Trophoblast cell (in vitro differentiated cells and primary cell): ENCODE measurements around the gene TTC39A.

Source experiments
- DNase-seq, 2 donors: peaks; one replicate each; pipeline ENCODE4 v3.0.0-alpha.2; 2016
- H2AFZ ChIP-seq: 2 replicates; pipeline ENCODE4 v1.6.1; 2013; ENCODE audit warnings: low read length, moderate library complexity, mild to moderate bottlenecking; ENCODE audit not compliant: insufficient read depth, poor library complexity
- H2AK5ac ChIP-seq: 2 replicates; pipeline ENCODE4 v1.6.1; 2013; ENCODE audit warnings: mild to moderate bottlenecking, low read length
- H2BK120ac ChIP-seq: 2 replicates; pipeline ENCODE4 v1.6.1; 2013; ENCODE audit warnings: low read length, mild to moderate bottlenecking, moderate library complexity; ENCODE audit not compliant: insufficient read depth, poor library complexity
- H2BK12ac ChIP-seq: 2 replicates; pipeline ENCODE4 v1.6.1; 2013; ENCODE audit warnings: mild to moderate bottlenecking, low read length, moderate library complexity
- H2BK5ac ChIP-seq: 2 replicates; pipeline ENCODE4 v1.6.1; 2013; ENCODE audit warnings: low read length, low read depth, moderate library complexity, mild to moderate bottlenecking; ENCODE audit not compliant: poor library complexity
- H3K14ac ChIP-seq: 2 replicates; pipeline ENCODE4 v1.6.1; 2013; ENCODE audit warnings: mild to moderate bottlenecking, low read length
- H3K18ac ChIP-seq: 2 replicates; pipeline ENCODE4 v1.6.1; 2013; ENCODE audit warnings: mild to moderate bottlenecking, low read length
- H3K23ac ChIP-seq: 2 replicates; pipeline ENCODE4 v1.6.1; 2013; ENCODE audit warnings: low read length
- H3K27ac ChIP-seq: 2 replicates; pipeline ENCODE4 v1.5.1; 2013; ENCODE audit warnings: low read depth, mild to moderate bottlenecking, inconsistent platforms, low read length, moderate library complexity
- H3K27me3 ChIP-seq: 2 replicates; pipeline ENCODE4 v1.6.1; 2013; ENCODE audit warnings: inconsistent platforms, mild to moderate bottlenecking, low read length, moderate library complexity; ENCODE audit not compliant: insufficient read depth
- H3K36me3 ChIP-seq, 2 experiments: 1 replicate in 1 of 2; 2 replicates in 1 of 2; pipeline ENCODE4 v1.6.1; 2013; ENCODE audit warnings: low read length in 2 of 2, mild to moderate bottlenecking in 2 of 2, moderate library complexity in 1 of 2; ENCODE audit not compliant: insufficient read depth in 2 of 2, control insufficient read depth in 1 of 2
- H3K4ac ChIP-seq: 2 replicates; pipeline ENCODE4 v1.6.1; 2013; ENCODE audit warnings: low read depth, mild to moderate bottlenecking, low read length, moderate library complexity
- H3K4me1 ChIP-seq, 2 experiments: 1 replicate in 1 of 2; 2 replicates in 1 of 2; pipeline ENCODE4 v1.6.1; 2013; ENCODE audit warnings: low read length in 2 of 2, mild to moderate bottlenecking in 2 of 2, moderate library complexity in 1 of 2; ENCODE audit not compliant: insufficient read depth in 2 of 2, control insufficient read depth in 1 of 2
- H3K4me2 ChIP-seq: 2 replicates; pipeline ENCODE4 v1.6.1; 2013; ENCODE audit warnings: inconsistent platforms, mild to moderate bottlenecking, low read length, moderate library complexity
- H3K4me3 ChIP-seq: 2 replicates; pipeline ENCODE4 v1.5.1; 2013; ENCODE audit warnings: mild to moderate bottlenecking, low read depth, low read length, inconsistent platforms
- H3K79me1 ChIP-seq: one replicate; pipeline ENCODE4 v1.6.1; 2013; ENCODE audit warnings: low read length
- H3K79me2 ChIP-seq: 2 replicates; pipeline ENCODE4 v1.6.1; 2013; ENCODE audit warnings: low read length, mild to moderate bottlenecking; ENCODE audit not compliant: control insufficient read depth, insufficient read depth, poor library complexity
- H3K9ac ChIP-seq: 2 replicates; pipeline ENCODE4 v1.6.1; 2013; ENCODE audit warnings: mild to moderate bottlenecking, low read length
- H3K9me3 ChIP-seq: 2 replicates; pipeline ENCODE4 v1.6.1; 2013; ENCODE audit warnings: low read depth, mild to moderate bottlenecking, control low read depth, inconsistent platforms, low read length; ENCODE audit not compliant: insufficient read depth
- H4K12ac ChIP-seq: 2 replicates; pipeline ENCODE4 v1.6.1; 2013; ENCODE audit warnings: low read depth, mild to moderate bottlenecking, low read length, moderate library complexity
- H4K8ac ChIP-seq: 2 replicates; pipeline ENCODE4 v1.6.1; 2013; ENCODE audit warnings: low read depth, mild to moderate bottlenecking, low read length, moderate library complexity
- H4K91ac ChIP-seq: one replicate; pipeline ENCODE4 v1.6.1; 2013; ENCODE audit warnings: low read depth, mild to moderate bottlenecking, low read length, moderate library complexity
- whole genome bisulfite sequencing: extraction: QIAGEN DNeasy Blood & Tissue Kit; methylation state at CpG from one replicate; pipeline ENCODE4 v1.1.7; 2013; ENCODE audit warnings: missing lambda C conversion rate; ENCODE audit not compliant: insufficient read length, insufficient coverage; ENCODE audit errors: extremely low coverage; 5-methylcytosine and 5-hydroxymethylcytosine counted together

The TTC39A gene

DNA sequence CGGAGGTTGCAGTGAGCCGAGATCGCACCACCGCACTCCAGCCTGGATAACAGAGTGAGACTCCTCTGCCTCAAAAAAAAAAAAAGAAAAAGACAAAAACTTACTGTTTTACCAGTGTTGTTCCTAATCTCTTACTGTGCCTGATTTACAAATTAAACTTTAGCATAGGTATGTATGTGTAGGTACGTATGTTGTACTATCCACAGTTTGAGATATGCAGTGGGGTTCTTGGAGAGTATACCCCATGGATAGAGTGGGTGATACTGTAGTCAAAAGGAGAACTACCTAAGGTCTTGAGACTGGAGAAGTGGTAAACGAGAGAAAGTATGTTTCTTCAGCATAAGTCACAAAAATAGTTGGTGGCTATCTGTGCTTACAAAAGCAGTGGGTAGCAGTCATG, 55.7 kb downstream of the TTC39A start:
- Histone ChIP-seq H2BK12ac (no peak overlapping the region), H3K4me3 (no peak overlapping the region), H2BK120ac (no peak overlapping the region), H3K27ac (no peak overlapping the region), H3K36me3 (peaks cover 12 to 18% of the 10 kb centered on the region in 2 experiments), H3K79me1 (no peaks in the 10 kb centered on the region), H4K8ac (no peak overlapping the region), H4K12ac (no peak overlapping the region), H3K14ac (no peak overlapping the region), H3K23ac (no peak overlapping the region), H3K4ac (no peak overlapping the region), H3K79me2 (no peaks in the 10 kb centered on the region), H3K9ac (no peak overlapping the region), H2AFZ (no peak overlapping the region), H3K4me2 (no peak overlapping the region), H2BK5ac (no peak overlapping the region), H2AK5ac (no peak overlapping the region), H4K91ac (no peak overlapping the region), H3K27me3 (no peaks in the 10 kb centered on the region), H3K4me1 (no peaks in the 10 kb centered on the region), H3K9me3 (no peaks in the 10 kb centered on the region), H3K18ac (no peak overlapping the region)
- WGBS = no CpG with 5 or more reads among the region's 6 CpGs
- no peak for DNase-seq

DNA sequence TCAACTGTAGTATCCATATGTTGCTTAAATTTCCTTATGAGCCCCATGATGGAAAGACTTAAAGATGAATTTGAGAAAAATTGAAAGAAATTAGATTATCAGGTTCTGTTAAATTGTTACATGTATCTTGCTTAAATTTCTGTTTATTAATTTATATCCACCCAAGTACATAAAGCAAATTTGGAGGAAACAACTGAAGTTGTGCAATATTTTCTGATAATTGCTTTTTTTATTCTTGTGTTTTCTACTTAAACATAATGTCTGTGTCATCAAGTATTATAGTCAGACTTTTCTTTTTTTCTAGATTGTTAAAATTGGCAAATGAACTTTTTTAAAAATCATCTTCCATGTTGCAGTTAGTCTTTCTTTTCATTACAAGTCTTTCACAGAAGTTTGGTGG, 57.4 kb downstream of the TTC39A start:
- H3K27ac ChIP-seq = no peak overlapping the region
- H3K4me1 ChIP-seq = no peaks in the 10 kb centered on the region
- H2AFZ ChIP-seq = no peak overlapping the region

DNA sequence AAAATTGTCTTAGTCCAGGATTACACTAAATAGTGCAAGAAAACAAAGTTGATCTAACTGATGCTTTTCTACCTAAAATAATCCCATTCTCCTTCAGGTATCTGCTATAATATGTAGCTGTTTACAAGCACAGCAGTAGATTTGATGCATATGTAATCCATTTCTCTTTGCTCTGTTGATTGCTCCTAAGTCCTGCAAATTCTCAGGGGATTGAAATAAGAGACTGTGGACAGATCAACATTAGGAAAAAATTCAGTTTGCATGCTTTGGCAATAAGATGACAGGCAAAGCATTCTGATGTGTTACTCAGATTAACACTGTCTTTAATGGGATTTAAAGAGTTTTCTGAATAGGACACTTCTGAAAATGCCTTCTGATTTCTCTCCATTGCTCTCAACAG, 59.6 kb downstream of the TTC39A start:
- DNase-seq = no peak
- peaks cover 11% of the 10 kb centered on the region in 2 experiments for H3K36me3 ChIP-seq
- no peak overlapping the region for H3K4ac ChIP-seq
- H3K9me3 ChIP-seq = no peaks in the 10 kb centered on the region
- no peaks in the 10 kb centered on the region for H3K4me1 ChIP-seq
- H4K91ac ChIP-seq = no peak overlapping the region
- no peak overlapping the region for H2BK120ac ChIP-seq
- H2AK5ac ChIP-seq = no peak overlapping the region
- no peak overlapping the region for H3K14ac ChIP-seq
- H4K8ac ChIP-seq = no peak overlapping the region
- H3K27ac ChIP-seq = no peak overlapping the region
- H3K4me3 ChIP-seq = no peak overlapping the region
- H3K9ac ChIP-seq = no peak overlapping the region
- no peak overlapping the region for H4K12ac ChIP-seq
- no peak overlapping the region for H3K23ac ChIP-seq
- H3K4me2 ChIP-seq = no peak overlapping the region
- no peak overlapping the region for H3K18ac ChIP-seq
- H2AFZ ChIP-seq = no peak overlapping the region
- no peak overlapping the region for H2BK12ac ChIP-seq
- H3K79me1 ChIP-seq = no peaks in the 10 kb centered on the region
- no peak overlapping the region for H2BK5ac ChIP-seq
- no peaks in the 10 kb centered on the region for H3K27me3 ChIP-seq
- peaks cover 3% of the 10 kb centered on the region for H3K79me2 ChIP-seq

More for the DNA sequence above, 57.4 kb downstream of the TTC39A start:
- Histone ChIP-seq H4K12ac (no peak overlapping the region), H2BK12ac (no peak overlapping the region), H3K23ac (no peak overlapping the region), H2BK5ac (no peak overlapping the region), H3K79me2 (no peaks in the 10 kb centered on the region), H4K8ac (no peak overlapping the region), H4K91ac (no peak overlapping the region), H3K4ac (no peak overlapping the region), H3K18ac (no peak overlapping the region), H3K79me1 (no peaks in the 10 kb centered on the region), H3K9me3 (no peaks in the 10 kb centered on the region), H2BK120ac (no peak overlapping the region), H3K36me3 (peaks cover 12 to 18% of the 10 kb centered on the region in 2 experiments), H3K14ac (no peak overlapping the region), H3K27me3 (no peaks in the 10 kb centered on the region), H3K4me2 (no peak overlapping the region), H3K9ac (no peak overlapping the region), H3K4me3 (no peak overlapping the region), H2AK5ac (no peak overlapping the region)
- no peak for DNase-seq

DNA sequence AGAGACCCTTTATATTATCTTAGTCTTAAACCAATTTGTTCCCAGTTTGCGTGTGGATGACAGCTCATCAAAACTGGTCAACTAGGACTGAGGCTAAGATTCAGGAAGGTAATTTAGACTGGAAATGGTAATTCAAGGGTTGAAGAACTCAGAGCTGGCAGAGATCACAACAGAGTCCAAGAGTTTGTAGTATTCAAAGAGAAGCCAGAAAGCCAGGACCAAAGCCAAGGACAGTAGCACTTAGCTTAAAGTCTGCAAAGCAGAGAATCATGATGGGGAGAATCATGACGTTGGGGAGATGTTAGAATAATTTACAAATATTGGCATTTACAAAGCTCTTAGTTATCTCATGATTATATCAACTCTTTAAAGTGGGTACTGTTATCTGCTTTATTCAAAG, 61.7 kb downstream of the TTC39A start:
- Histone ChIP-seq H3K14ac (no peak overlapping the region), H2AK5ac (no peak overlapping the region), H4K8ac (no peak overlapping the region), H4K12ac (no peak overlapping the region), H3K79me2 (peaks cover 3% of the 10 kb centered on the region), H4K91ac (no peak overlapping the region), H2BK12ac (no peak overlapping the region), H3K23ac (no peak overlapping the region), H3K79me1 (no peaks in the 10 kb centered on the region), H3K4me3 (no peak overlapping the region), H3K36me3 (peaks cover 7 to 9% of the 10 kb centered on the region in 2 experiments), H3K9me3 (no peaks in the 10 kb centered on the region), H3K9ac (no peak overlapping the region), H3K4me2 (no peak overlapping the region), H3K4ac (no peak overlapping the region), H2BK120ac (no peak overlapping the region), H2AFZ (no peak overlapping the region), H3K27me3 (no peaks in the 10 kb centered on the region), H2BK5ac (no peak overlapping the region), H3K18ac (no peak overlapping the region), H3K4me1 (peaks cover 0 to 2% of the 10 kb centered on the region in 2 experiments), H3K27ac (no peak overlapping the region)
- WGBS = no CpG with 5 or more reads among the region's 2 CpGs
- no peak for DNase-seq
